H1 (cell line): Measurements from ENCODE around the gene ABCC9. TPM values are rescaled to one million over a fixed set of nuclear protein-coding genes. Genes with fewer than 3 reads are reported as not detected.

Experiments used
- BACH1 ChIP-seq: IDR thresholded peaks from 2 replicates; pipeline ENCODE4 v1.6.1; 2012; ENCODE audit warnings: low read length, improper control_type of control experiment
- CHD7 ChIP-seq: fragments of 300-600 bp; sonication (generic); IDR thresholded peaks from 2 replicates; pipeline ENCODE4 v1.7.1; 2012; ENCODE audit warnings: low read length, moderate library complexity, mild to moderate bottlenecking, inconsistent platforms; ENCODE audit not compliant: insufficient replicate concordance
- JUN ChIP-seq: IDR thresholded peaks from 2 replicates; pipeline ENCODE4 v1.6.1; 2011; ENCODE audit warnings: low read depth, mild to moderate bottlenecking, improper control_type of control experiment, low read length
- KDM5A ChIP-seq: fragments of 200-600 bp; IDR thresholded peaks from 2 replicates; pipeline ENCODE4 v1.7.1; 2012; ENCODE audit warnings: mild to moderate bottlenecking, low read length, inconsistent platforms, mixed read lengths
- MAFK ChIP-seq: IDR thresholded peaks from 2 replicates; pipeline ENCODE4 v1.6.1; 2012; ENCODE audit warnings: low read depth, mild to moderate bottlenecking, improper control_type of control experiment, low read length
- PHF8 ChIP-seq: fragments of 200-600 bp; sonication (generic); conservative IDR thresholded peaks from 2 replicates; pipeline ENCODE4 v1.7.1; 2012; ENCODE audit warnings: low read depth, mild to moderate bottlenecking, inconsistent platforms, low read length, moderate library complexity
- POU5F1 ChIP-seq: IDR thresholded peaks from 2 replicates; pipeline ENCODE4 v1.6.1; 2011; ENCODE audit warnings: low read depth, mild to moderate bottlenecking, low read length, moderate library complexity
- RBBP5 ChIP-seq: IDR thresholded peaks from 2 replicates; pipeline ENCODE4 v1.7.1; 2012; ENCODE audit warnings: low read depth, mild to moderate bottlenecking, inconsistent platforms, low read length, moderate library complexity, borderline replicate concordance
- SAP30 ChIP-seq: fragments of 300-600 bp; sonication (generic); IDR thresholded peaks from 2 replicates; pipeline ENCODE4 v1.7.1; 2012; ENCODE audit warnings: low read length, moderate library complexity, mild to moderate bottlenecking, inconsistent platforms; ENCODE audit not compliant: insufficient read depth, insufficient replicate concordance
- polyA plus RNA-seq, 7 experiments: library from polyadenylated mRNA; depleted of rRNA in 3 of 7; stranded (reverse) in 5 of 7; unstranded in 2 of 7; fragments of >200 nt in 5 of 7; fragments of 200-250 nt in 2 of 7; gene quantifications; 1 replicate in 5 of 7; 2 replicates in 1 of 7; 4 replicates in 1 of 7; pipeline versions ENCODE4 v1.2.1 to v1.2.3, GENCODE V29; 2011 to 2013; ENCODE audit warnings: missing spikeins in 2 of 7, mixed read lengths in 2 of 7
- total RNA-seq: library from RNA; stranded (reverse); fragmentation: NEBNext Ultra II Directional; extraction: Animal tissue kit (Norgen Biotek cat#: 25700); gene quantifications from 2 replicates; pipeline ENCODE4 v1.2.1, GENCODE V29; 2021

Gene ABCC9
- total and polyA plus RNA-seq, 2 of the 8 experiments (the other 6 are each of a cell fraction or from before 2014, with no cell fraction given), result under 0.01 TPM; not detected in 1

GRCh38 chr12:21940549-21941505, at the start of gene ABCC9 (continued):
- TF ChIP-seq CHD7, result no peak
- no peak for TF ChIP-seq BACH1
- TF ChIP-seq MAFK, result no peak
- no peak for TF ChIP-seq PHF8
- no peak for TF ChIP-seq SAP30
- TF ChIP-seq RBBP5, result no peak
- TF ChIP-seq JUN, result no peak
- TF ChIP-seq KDM5A, result no peak
- no peak for TF ChIP-seq POU5F1
